Measurements from ENCODE around the gene COL4A3. TPM values are rescaled to one million over a fixed set of nuclear protein-coding genes. Genes with fewer than 3 reads are reported as not detected.

Gene COL4A3
- total RNA-seq, 6 donors from 2014 or later = 32.9 to 129 (median 60.6) TPM

DNA sequence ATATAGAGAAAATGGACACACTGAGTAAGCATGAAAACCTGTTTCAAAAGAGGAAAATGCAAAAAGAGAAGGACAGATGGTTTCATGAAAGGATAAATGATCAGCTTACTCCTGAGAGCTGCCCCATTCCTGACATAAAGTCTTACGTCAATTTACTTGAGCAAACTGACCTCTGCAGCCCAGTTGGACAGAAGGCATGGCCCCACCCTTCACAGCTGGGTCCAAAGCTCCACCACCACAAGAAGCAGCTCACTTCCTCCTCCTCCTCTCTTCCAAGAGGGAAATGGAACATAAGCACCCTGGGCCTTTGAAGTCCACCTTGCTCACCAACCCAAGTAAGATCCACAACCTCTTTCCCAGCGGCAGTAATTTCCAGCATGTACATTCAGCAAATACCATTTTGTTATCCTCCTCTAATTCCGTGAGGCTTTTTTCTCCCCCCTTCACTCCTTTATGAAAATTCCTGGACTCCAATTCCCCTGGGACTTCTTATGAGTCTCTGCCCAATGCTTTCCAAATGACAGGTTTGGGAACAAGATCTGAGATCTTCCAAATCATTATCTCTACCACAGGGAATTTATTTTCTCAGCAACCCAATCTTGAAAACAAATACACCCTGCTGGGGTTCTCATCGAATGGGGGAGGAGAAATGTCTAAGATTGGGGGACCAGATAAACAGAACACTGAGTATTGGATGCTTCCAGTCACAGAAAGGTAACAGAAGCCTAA lies 10.5 kb upstream of the COL4A3 start:
- Histone ChIP-seq H3K27ac (no peak overlapping the region), H3K9me3 (no peaks in the 10 kb centered on the region), H3K36me3 (no peaks in the 10 kb centered on the region), H3K4me1 (no peaks in the 10 kb centered on the region), H3K27me3 (no peaks in the 10 kb centered on the region), H3K4me3 (no peak overlapping the region)
- DNase-seq (no peak), ATAC-seq (ENCODE audit: low FRiP score in 2 of 2) (peak in 1 of 2 donors; percentile 56)
- TF ChIP-seq EP300 (IDR thresholded peaks at IDR 0.05) (no peak), POLR2AphosphoS5 (IDR thresholded peaks at IDR 0.05) (no peak), CTCF (IDR thresholded peaks at IDR 0.05) (no peak), POLR2A (IDR thresholded peaks at IDR 0.05) (no peak)
- 69 to 74% methylated on average over 4 of the region's 4 CpGs for WGBS, 2 donors

- H3K4me1 ChIP-seq = no peaks in the 10 kb centered on the region
- TF ChIP-seq CTCF (IDR thresholded peaks at IDR 0.05) (no peak), EP300 (IDR thresholded peaks at IDR 0.05) (no peak), POLR2AphosphoS5 (IDR thresholded peaks at IDR 0.05) (no peak), POLR2A (IDR thresholded peaks at IDR 0.05) (no peak)
- no peak overlapping the region for H3K4me3 ChIP-seq
- no peaks in the 10 kb centered on the region for H3K27me3 ChIP-seq
- WGBS, 2 donors = 78 to 81% methylated on average over 6 of the region's 6 CpGs
- no peaks in the 10 kb centered on the region for H3K9me3 ChIP-seq
- DNase-seq = no peak
- no peak overlapping the region for H3K27ac ChIP-seq
- no peaks in the 10 kb centered on the region for H3K36me3 ChIP-seq
- ATAC-seq (ENCODE audit: low FRiP score in 2 of 2) = no peak
Observed at GRCh38 chr2:227154986-227155774, 9.2 kb upstream of the COL4A3 start.

DNA sequence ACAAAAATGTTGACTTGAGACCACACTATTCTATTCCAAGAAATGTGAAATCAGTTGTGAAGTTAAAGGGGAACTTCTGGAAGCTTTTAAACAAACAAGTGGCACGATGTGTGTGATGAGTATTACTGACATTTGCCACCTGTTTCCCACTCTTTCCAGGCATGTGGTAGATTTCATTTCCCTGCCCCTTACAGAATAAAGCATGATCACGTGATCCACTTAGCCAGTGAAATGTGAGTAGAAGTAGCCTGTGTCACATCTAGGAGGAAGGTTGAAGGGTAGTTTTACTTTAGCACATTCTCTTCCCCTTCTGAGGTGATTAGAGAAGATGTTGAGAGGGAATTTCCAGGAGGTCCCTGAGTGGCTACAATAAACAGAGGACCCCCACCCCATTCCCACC lies 4.3 kb upstream of the COL4A3 start:
- ATAC-seq (ENCODE audit: low FRiP score in 2 of 2) (no peak), DNase-seq (no peak)
- WGBS, 2 donors = 44 to 47% methylated on average over 2 of the region's 2 CpGs
- no peaks in the 10 kb centered on the region for H3K9me3 ChIP-seq
- peaks cover 10 to 23% (median 14%) of the 10 kb centered on the region in 4 donors for H3K4me1 ChIP-seq
- no peak overlapping the region for H3K27ac ChIP-seq
- no peaks in the 10 kb centered on the region for H3K36me3 ChIP-seq
- no peak for TF ChIP-seq CTCF (IDR thresholded peaks at IDR 0.05)
- TF ChIP-seq POLR2AphosphoS5 (IDR thresholded peaks at IDR 0.05) = no peak
- TF ChIP-seq POLR2A (IDR thresholded peaks at IDR 0.05) = no peak
- no peak for TF ChIP-seq EP300 (IDR thresholded peaks at IDR 0.05)
- H3K27me3 ChIP-seq = peaks cover 0 to 16% (median 11%) of the 10 kb centered on the region in 4 donors
- H3K4me3 ChIP-seq = no peak overlapping the region

GRCh38 chr2:227161947-227162346 lies 2.5 kb upstream of the COL4A3 start:
- no peaks in the 10 kb centered on the region for H3K9me3 ChIP-seq
- TF ChIP-seq POLR2A (IDR thresholded peaks at IDR 0.05) (no peak), EP300 (IDR thresholded peaks at IDR 0.05) (no peak), CTCF (IDR thresholded peaks at IDR 0.05) (no peak), POLR2AphosphoS5 (IDR thresholded peaks at IDR 0.05) (no peak)

More at GRCh38 chr2:227161947-227162346, 2.5 kb upstream of the COL4A3 start:
- H3K27ac ChIP-seq = no peak overlapping the region
- ATAC-seq (ENCODE audit: low FRiP score in 2 of 2) = no peak
- peaks cover 10 to 23% (median 14%) of the 10 kb centered on the region in 4 donors for H3K4me1 ChIP-seq
- DNase-seq = no peak
- no peaks in the 10 kb centered on the region for H3K36me3 ChIP-seq
- no peak overlapping the region for H3K4me3 ChIP-seq
- H3K27me3 ChIP-seq = peaks cover 0 to 16% (median 11%) of the 10 kb centered on the region in 4 donors
